BE2C (cell line): ENCODE data around the gene CENPK.

Experiments
- DNase-seq: peaks from one replicate; pipeline ENCODE4 v3.0.0-alpha.2; 2020
- H3K27me3 ChIP-seq: fragments of 250-450 bp; sonication (Bioruptor Pico); 2 replicates; pipeline ENCODE4 v1.5.1; 2020; ENCODE audit warnings: mild to moderate bottlenecking
- H3K36me3 ChIP-seq: fragments of 250-450 bp; sonication (Bioruptor Pico); 2 replicates; pipeline ENCODE4 v1.5.1; 2020; ENCODE audit warnings: mild to moderate bottlenecking
- H3K4me1 ChIP-seq: fragments of 250-450 bp; sonication (Bioruptor Pico); 2 replicates; pipeline ENCODE4 v1.5.1; 2020
- H3K4me3 ChIP-seq: 2 replicates; pipeline ENCODE4 v1.5.1; 2011; ENCODE audit warnings: low read depth, low read length
- H3K9me3 ChIP-seq: fragments of 250-450 bp; sonication (Bioruptor Pico); 2 replicates; pipeline ENCODE4 v1.5.1; 2020
- CTCF ChIP-seq: IDR thresholded peaks from 2 replicates; pipeline ENCODE4 v1.5.1; 2012; ENCODE audit warnings: mild to moderate bottlenecking, low read depth, low read length

The CENPK gene

GRCh38 chr5:65481635-65482295 lies 81.2 kb downstream of the CENPK start, which contains the start of gene ADAMTS6:
ADAMTS6 (minus strand) TSS chr5:65481920; CDS start chr5:65473673, 8,247 bp downstream.
- DNase-seq = peak; percentile 84
- no peaks in the 10 kb centered on the region for H3K27me3 ChIP-seq
- H3K36me3 ChIP-seq = no peaks in the 10 kb centered on the region
- peak within 1 kb of the TSS; percentile 66 for H3K4me3 ChIP-seq
- H3K4me1 ChIP-seq = no peaks in the 10 kb centered on the region; the same call in 1 of the 2 replicates
- no peak for TF ChIP-seq CTCF
- no peaks in the 10 kb centered on the region for H3K9me3 ChIP-seq

GRCh38 chr5:65481171-65481581 lies 81.8 kb downstream of the CENPK start:
- no peak for DNase-seq
- Histone ChIP-seq H3K27me3 (no peaks in the 10 kb centered on the region), H3K9me3 (no peaks in the 10 kb centered on the region), H3K36me3 (no peaks in the 10 kb centered on the region), H3K4me3 (peak overlapping the region; percentile 66), H3K4me1 (no peaks in the 10 kb centered on the region; the same call in 1 of the 2 replicates)
- no peak for TF ChIP-seq CTCF

- H3K4me1 ChIP-seq = no peaks in the 10 kb centered on the region; the same call in 1 of the 2 replicates
- TF ChIP-seq CTCF = no peak
- H3K9me3 ChIP-seq = no peaks in the 10 kb centered on the region
- peak overlapping the region; percentile 66 for H3K4me3 ChIP-seq
- peak; percentile 57 for DNase-seq
- H3K27me3 ChIP-seq = no peaks in the 10 kb centered on the region
- no peaks in the 10 kb centered on the region for H3K36me3 ChIP-seq
Measured at GRCh38 chr5:65480306-65480865, 82.6 kb downstream of the CENPK start.

- no peak for TF ChIP-seq CTCF
- Histone ChIP-seq H3K4me3 (no peak overlapping the region), H3K36me3 (no peaks in the 10 kb centered on the region), H3K4me1 (no peaks in the 10 kb centered on the region; the same call in 1 of the 2 replicates), H3K27me3 (no peaks in the 10 kb centered on the region), H3K9me3 (no peaks in the 10 kb centered on the region)
- DNase-seq = no peak
Measured at GRCh38 chr5:65479527-65479926, 83.4 kb downstream of the CENPK start.

- Histone ChIP-seq H3K27me3 (no peaks in the 10 kb centered on the region), H3K9me3 (no peaks in the 10 kb centered on the region), H3K36me3 (no peaks in the 10 kb centered on the region), H3K4me3 (no peak overlapping the region), H3K4me1 (no peaks in the 10 kb centered on the region; the same call in 1 of the 2 replicates)
- TF ChIP-seq CTCF = no peak
- DNase-seq = no peak
Measured at GRCh38 chr5:65478336-65478735, 84.6 kb downstream of the CENPK start.

GRCh38 chr5:65475895-65476294 lies 87.1 kb downstream of the CENPK start:
- H3K4me1 ChIP-seq = no peaks in the 10 kb centered on the region
- no peaks in the 10 kb centered on the region for H3K9me3 ChIP-seq
- TF ChIP-seq CTCF = no peak
- H3K27me3 ChIP-seq = peaks cover under 1% of the 10 kb centered on the region
- no peaks in the 10 kb centered on the region for H3K36me3 ChIP-seq
- DNase-seq = no peak
- H3K4me3 ChIP-seq = no peak overlapping the region
